GM12875 (cell line): ENCODE measurements around the gene PTPA.

Experiments used
- H3K4me3 ChIP-seq: one replicate; pipeline ENCODE4 v1.5.1; 2011; ENCODE audit warnings: low read depth, low read length, control low read depth
- CTCF ChIP-seq: IDR thresholded peaks from 2 replicates; pipeline ENCODE4 v1.5.1; 2011; ENCODE audit warnings: low read depth, mild to moderate bottlenecking, control low read depth, inconsistent platforms, low read length, moderate library complexity, borderline replicate concordance; ENCODE audit not compliant: insufficient read depth

Gene PTPA

GRCh38 chr9:129142138-129142935 is 31.1 kb downstream of the PTPA start:
- no peak for TF ChIP-seq CTCF
- no peak overlapping the region for H3K4me3 ChIP-seq

- no peak overlapping the region for H3K4me3 ChIP-seq
- peak; percentile 98 for TF ChIP-seq CTCF
Observed at GRCh38 chr9:129143031-129143927, 32.1 kb downstream of the PTPA start.

GRCh38 chr9:129145316-129145715 is 34.1 kb downstream of the PTPA start:
- TF ChIP-seq CTCF: no peak
- H3K4me3 ChIP-seq: no peak overlapping the region

- TF ChIP-seq CTCF: no peak
- H3K4me3 ChIP-seq: no peak overlapping the region
Observed at GRCh38 chr9:129145841-129146292, 34.7 kb downstream of the PTPA start.

- TF ChIP-seq CTCF: no peak
- H3K4me3 ChIP-seq: no peak overlapping the region
Observed at GRCh38 chr9:129146441-129146941, 35.3 kb downstream of the PTPA start.

GRCh38 chr9:129148463-129149204 is 37.4 kb downstream of the PTPA start:
- H3K4me3 ChIP-seq: no peak overlapping the region
- no peak for TF ChIP-seq CTCF
